Activated naive CD8-positive, alpha-beta T cell treated with anti-CD3 and anti-CD28 coated beads for 36 hours (primary cell): ENCODE data around the gene VIPR2. TPM values are rescaled to one million over a fixed set of nuclear protein-coding genes. Genes with fewer than 3 reads are reported as not detected.

Experiments
- DNase-seq: peaks from one replicate; pipeline ENCODE4 v3.0.0; 2021
- H3K27ac Mint-ChIP-seq: one replicate; pipeline ENCODE4 v1.8.0; 2022; ENCODE audit warnings: mild to moderate bottlenecking, moderate library complexity, mixed read lengths
- H3K27me3 Mint-ChIP-seq: one replicate; pipeline ENCODE4 v1.8.0; 2022; ENCODE audit warnings: mild to moderate bottlenecking, mixed read lengths
- H3K36me3 Mint-ChIP-seq: one replicate; pipeline ENCODE4 v1.8.0; 2021; ENCODE audit warnings: mild to moderate bottlenecking, mixed read lengths
- H3K4me1 Mint-ChIP-seq: one replicate; pipeline ENCODE4 v1.8.0; 2021; ENCODE audit warnings: mixed read lengths
- H3K4me3 Mint-ChIP-seq: one replicate; pipeline ENCODE4 v1.8.0; 2022; ENCODE audit warnings: mild to moderate bottlenecking, moderate library complexity, mixed read lengths
- H3K9me3 Mint-ChIP-seq: one replicate; pipeline ENCODE4 v1.8.0; 2022; ENCODE audit warnings: mixed read lengths
- total RNA-seq, 2 experiments: library from RNA; stranded (reverse); gene quantifications; one replicate each; pipeline ENCODE4 v1.2.3, GENCODE V29; 2021

The VIPR2 gene
- total RNA-seq, 2 experiments from 2014 or later = not detected

DNA sequence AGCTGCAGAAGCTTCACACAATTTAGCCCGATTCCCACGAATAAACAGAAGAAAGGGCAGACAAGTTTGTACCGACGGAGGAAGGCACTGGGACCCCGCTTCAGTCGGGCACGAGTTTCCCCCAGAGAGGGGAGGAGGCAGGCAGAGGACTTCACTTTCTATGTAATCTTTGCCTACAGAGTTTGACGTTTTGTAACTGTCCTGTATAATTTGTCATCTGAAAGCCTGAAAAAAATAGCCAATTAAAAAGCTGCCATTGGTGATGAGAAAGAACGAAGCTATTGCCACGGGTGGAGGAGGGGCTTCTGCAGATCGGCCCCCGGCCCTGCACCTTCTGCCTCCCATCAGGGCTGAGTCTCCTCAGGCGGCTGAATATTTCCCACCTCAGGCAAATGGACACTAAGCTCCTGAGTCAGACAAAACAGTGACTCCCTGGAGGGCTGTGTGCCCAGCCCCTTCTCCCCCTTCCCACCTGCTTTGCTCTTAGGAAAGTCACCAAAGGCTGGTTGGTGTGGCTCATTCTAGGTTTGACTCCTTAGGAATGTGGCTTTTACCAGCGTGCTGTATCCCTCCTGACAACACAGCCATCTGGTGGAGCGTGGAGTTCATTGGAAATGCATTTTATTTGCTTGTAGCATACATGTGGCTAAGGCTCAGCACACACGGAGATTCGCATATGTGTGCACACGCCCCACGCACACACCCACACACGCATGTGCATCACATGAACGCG, 117.4 kb downstream of the VIPR2 start:
- Mint-ChIP-seq H3K27me3 (peaks cover 65% of the 10 kb centered on the region), H3K27ac (peak overlapping the region; percentile 57), H3K4me1 (peaks cover 15% of the 10 kb centered on the region), H3K9me3 (peaks cover 1% of the 10 kb centered on the region), H3K36me3 (no peaks in the 10 kb centered on the region), H3K4me3 (no peak overlapping the region)
- no peak for DNase-seq

DNA sequence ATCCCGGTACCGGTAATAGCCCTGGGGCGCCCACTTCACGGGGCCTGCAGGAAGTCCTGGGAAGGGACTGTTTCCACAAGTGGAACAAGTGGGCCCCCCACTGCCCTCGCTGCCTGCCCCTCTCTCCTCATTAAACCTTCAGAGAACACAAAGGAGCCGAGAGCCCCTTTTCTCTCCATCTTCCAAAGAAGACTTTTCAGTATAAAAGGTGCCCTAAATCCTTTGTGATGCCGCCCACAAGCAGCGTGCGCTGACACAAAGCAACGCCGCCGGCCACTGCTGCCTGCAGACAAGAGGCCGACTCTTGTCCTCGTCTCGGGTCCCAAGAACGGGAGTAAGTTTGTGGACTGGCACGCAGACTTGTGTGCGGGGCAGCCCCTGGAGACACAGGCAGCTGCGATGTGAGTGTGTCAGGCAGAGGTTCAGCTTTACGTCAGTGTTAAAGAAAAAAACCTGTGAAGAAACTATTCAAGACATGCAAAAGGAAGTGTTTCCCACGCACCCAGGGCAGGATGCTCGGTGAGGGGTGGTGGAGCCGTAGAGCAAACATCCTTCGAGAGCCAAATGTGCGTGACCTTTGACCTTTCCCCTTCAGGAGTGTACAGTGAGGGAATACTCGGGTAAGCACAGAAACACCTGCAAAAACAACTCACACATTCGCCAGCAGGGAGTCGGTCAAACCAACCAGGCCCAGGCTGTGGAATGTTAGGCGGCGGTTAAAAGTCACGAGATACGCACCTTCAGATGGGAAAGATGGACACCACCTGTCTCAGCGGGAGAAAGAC, 118.2 kb downstream of the VIPR2 start:
- Mint-ChIP-seq H3K4me3 (no peak overlapping the region), H3K27me3 (peaks cover 57% of the 10 kb centered on the region), H3K4me1 (peaks cover 15% of the 10 kb centered on the region), H3K36me3 (no peaks in the 10 kb centered on the region), H3K27ac (peak overlapping the region; percentile 57), H3K9me3 (peaks cover 3% of the 10 kb centered on the region)
- peak; percentile 20 for DNase-seq

DNA sequence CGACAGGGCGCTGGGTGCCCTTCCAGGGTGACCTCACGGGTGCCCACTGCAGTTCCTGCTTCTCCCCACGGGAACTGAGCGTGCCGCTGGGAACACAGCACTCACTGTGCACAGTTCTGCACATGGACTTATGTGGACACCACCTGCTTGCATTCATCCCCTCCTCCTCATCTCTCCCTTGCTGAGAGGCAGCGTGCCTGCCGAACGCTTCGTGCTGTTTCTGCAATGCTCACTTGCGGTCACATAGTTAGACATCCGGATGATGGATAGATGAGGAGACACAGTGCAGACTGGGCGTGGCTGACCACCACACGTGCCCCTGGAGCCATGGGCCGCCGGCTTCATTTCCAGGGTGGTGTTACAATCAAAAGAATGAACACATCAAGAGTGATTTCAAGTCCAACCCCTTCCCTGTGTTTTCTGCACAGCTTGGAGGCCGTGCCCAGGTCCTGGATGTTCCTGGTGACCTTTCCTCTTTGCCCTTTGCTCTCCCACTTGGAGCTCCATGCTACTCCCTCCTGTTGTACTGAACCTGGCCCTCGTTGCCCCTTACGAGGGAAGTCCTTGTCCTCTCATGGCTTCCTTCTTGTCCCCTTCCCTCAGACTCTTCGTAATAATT, 119.4 kb downstream of the VIPR2 start:
- no peak for DNase-seq
- H3K36me3 Mint-ChIP-seq = peaks cover under 1% of the 10 kb centered on the region
- peaks cover 14% of the 10 kb centered on the region for H3K4me1 Mint-ChIP-seq
- H3K9me3 Mint-ChIP-seq = peaks cover 5% of the 10 kb centered on the region
- H3K27ac Mint-ChIP-seq = no peak overlapping the region
- no peak overlapping the region for H3K4me3 Mint-ChIP-seq
- peaks cover 47% of the 10 kb centered on the region for H3K27me3 Mint-ChIP-seq

DNA sequence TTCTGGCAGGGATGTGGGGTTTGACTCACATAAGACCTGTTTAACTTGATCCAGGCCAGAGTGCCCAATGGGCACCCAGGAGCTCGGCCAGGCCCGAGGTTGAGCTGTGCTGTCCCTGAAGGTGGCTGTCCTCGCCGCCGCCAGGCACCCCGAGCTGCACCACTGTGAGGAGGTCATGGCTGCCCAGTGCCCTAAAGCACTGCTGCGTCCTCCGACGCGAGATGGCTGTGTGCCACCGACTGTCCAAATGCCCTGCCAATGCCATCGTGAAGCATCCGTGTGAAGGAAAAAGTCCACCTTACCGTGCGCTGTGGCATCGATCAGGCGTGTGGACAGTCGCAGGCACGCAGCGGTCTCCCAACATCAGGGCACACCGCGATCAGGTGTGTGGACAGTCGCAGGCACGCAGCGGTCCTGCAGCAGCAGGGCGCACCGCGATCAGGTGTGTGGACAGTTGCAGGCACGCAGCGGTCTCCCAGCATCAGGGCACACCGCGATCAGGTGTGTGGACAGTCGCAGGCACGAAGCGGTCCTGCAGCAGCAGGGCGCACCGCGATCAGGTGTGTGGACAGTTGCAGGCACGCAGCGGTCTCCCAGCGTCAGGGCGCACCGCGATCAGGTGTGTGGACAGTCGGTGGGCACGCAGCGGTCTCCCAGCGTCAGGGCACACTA, 120.3 kb downstream of the VIPR2 start:
- Mint-ChIP-seq H3K27me3 (peaks cover 42% of the 10 kb centered on the region), H3K27ac (no peak overlapping the region), H3K4me1 (peaks cover 14% of the 10 kb centered on the region), H3K4me3 (no peak overlapping the region), H3K36me3 (peaks cover 2% of the 10 kb centered on the region), H3K9me3 (peaks cover 6% of the 10 kb centered on the region)
- DNase-seq = no peak

DNA sequence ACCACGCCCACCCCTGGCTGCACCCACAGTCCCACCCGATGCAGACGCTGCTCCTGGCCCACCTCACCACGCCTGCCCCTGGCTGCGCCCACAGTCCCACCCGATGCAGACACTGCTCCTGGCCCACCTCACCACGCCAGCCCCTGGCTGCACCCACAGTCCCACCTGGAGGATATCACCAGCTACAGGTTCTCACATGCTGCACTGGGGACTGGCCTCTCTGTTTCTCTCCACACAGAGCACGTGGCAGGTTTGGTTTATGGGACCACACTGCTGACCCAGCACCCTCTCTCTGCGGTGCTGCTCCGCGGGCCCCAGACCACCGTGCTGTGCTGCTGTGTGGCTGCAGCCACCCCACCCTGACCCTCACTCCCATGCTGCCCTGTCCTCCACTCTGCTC, 120.9 kb downstream of the VIPR2 start:
- peaks cover 18% of the 10 kb centered on the region for H3K4me1 Mint-ChIP-seq
- no peak overlapping the region for H3K27ac Mint-ChIP-seq
- peaks cover 2% of the 10 kb centered on the region for H3K36me3 Mint-ChIP-seq
- H3K4me3 Mint-ChIP-seq = no peak overlapping the region
- H3K9me3 Mint-ChIP-seq = peaks cover 6% of the 10 kb centered on the region
- H3K27me3 Mint-ChIP-seq = peaks cover 38% of the 10 kb centered on the region
- no peak for DNase-seq

DNA sequence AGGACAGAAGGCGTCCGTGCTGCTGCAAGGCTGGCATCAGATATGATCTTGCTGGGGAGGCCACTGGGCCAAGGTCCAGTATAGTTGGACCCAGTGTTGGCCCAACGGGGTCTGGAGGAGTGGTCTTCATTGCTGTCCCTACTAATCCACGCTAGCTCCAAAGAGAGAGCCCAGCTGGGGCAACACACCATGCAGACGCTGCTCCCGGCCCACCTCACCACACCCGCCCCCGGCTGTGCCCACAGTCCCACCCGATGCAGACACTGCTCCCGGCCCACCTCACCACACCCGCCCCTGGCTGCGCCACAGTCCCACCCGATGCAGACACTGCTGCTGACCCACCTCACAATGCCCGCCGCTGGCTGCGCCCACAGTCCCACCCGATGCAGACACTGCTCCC, 121.5 kb downstream of the VIPR2 start:
- no peak for DNase-seq
- no peak overlapping the region for H3K4me3 Mint-ChIP-seq

DNA sequence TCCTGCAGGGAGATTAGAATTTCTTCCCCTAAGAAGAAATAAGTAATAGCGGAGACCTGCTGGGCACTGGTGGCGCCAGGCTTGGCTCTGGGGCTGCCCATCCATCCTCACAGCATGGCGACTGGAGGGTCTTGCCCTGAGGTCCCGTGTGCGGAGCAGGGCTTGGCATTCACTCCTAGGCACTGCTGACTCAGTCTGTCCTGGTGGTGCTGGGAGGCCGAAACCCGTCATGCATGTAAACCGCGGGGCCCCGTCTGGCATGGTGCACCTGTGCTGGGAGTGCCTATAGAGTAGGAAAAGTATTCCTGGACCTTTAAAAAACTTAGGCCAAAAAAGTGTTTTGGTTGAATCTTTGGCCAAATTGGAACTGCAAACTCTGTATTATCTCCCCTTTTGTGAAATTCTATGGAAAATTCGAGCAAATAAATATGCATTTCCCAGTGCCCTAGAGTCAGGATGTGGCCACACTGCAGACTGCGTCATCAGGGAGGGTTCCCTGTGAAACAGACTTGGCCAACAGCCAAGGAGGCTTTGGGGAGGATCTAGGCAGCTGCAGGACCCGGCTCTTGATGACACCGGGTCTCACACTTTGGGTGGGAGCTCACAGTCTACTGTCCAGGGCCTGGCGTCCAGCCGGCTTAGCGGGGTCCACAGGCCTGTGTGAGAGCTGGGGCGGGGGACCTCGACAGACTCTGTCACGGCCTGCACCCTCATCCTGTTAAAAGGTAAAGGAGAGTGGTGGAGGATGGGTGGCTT, 122.3 kb downstream of the VIPR2 start:
- H3K27ac Mint-ChIP-seq = no peak overlapping the region
- no peak for DNase-seq
- peaks cover 2% of the 10 kb centered on the region for H3K36me3 Mint-ChIP-seq
- no peak overlapping the region for H3K4me3 Mint-ChIP-seq
- peaks cover 23% of the 10 kb centered on the region for H3K4me1 Mint-ChIP-seq
- peaks cover 32% of the 10 kb centered on the region for H3K27me3 Mint-ChIP-seq
- H3K9me3 Mint-ChIP-seq = peaks cover 6% of the 10 kb centered on the region

More for the DNA sequence above, 121.5 kb downstream of the VIPR2 start:
- peaks cover 37% of the 10 kb centered on the region for H3K27me3 Mint-ChIP-seq
- peaks cover 18% of the 10 kb centered on the region for H3K4me1 Mint-ChIP-seq
- H3K36me3 Mint-ChIP-seq = peaks cover 2% of the 10 kb centered on the region
- no peak overlapping the region for H3K27ac Mint-ChIP-seq
- peaks cover 6% of the 10 kb centered on the region for H3K9me3 Mint-ChIP-seq

DNA sequence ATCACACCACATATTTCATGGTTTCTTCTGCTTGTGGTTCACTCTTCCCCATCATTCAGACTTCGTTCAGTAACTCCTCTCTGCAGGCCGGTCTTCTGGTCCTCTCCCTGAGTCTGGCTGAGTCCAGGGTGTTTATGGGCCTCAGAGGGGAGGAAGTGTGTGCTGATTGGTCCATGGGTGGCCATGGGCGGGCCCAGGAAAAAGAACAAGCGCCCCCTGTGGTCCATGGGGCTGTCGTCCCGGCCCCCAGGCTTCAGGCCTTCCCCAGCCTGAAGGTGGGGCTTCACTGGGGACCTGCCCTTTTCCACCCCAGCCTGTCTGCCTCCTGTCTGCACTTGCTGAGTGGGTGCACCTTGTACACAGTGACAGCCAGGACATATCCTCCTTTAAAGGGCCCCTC, 123.7 kb downstream of the VIPR2 start:
- H3K27ac Mint-ChIP-seq = no peak overlapping the region

DNA sequence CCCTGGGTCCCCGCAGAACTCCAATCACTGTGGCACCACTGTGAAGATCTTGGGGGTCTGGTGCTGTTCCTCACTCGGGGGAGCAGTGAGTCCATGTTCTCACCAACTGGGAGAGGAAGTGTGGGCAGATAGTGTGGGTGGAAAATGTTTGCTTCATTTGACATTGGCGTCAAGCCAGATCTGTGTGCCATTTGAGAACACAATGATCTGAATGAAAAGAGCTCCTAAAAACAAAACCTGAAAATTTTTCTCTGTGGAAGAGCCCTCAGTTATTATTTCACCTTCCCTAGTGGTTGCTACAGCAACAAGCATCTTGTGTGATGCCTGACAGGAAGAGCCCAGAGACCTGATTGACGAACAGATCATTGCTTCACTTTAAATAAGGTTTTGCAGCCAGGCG, 125.6 kb downstream of the VIPR2 start:
- Mint-ChIP-seq H3K36me3 (peaks cover 2% of the 10 kb centered on the region), H3K27me3 (peaks cover 12% of the 10 kb centered on the region), H3K27ac (no peak overlapping the region), H3K9me3 (peaks cover 6% of the 10 kb centered on the region), H3K4me1 (peaks cover 18% of the 10 kb centered on the region), H3K4me3 (no peak overlapping the region)
- no peak for DNase-seq

More for the DNA sequence above, 123.7 kb downstream of the VIPR2 start:
- Mint-ChIP-seq H3K4me3 (no peak overlapping the region), H3K27me3 (peaks cover 24% of the 10 kb centered on the region), H3K36me3 (peaks cover 2% of the 10 kb centered on the region), H3K9me3 (peaks cover 6% of the 10 kb centered on the region), H3K4me1 (peaks cover 18% of the 10 kb centered on the region)
- no peak for DNase-seq

DNA sequence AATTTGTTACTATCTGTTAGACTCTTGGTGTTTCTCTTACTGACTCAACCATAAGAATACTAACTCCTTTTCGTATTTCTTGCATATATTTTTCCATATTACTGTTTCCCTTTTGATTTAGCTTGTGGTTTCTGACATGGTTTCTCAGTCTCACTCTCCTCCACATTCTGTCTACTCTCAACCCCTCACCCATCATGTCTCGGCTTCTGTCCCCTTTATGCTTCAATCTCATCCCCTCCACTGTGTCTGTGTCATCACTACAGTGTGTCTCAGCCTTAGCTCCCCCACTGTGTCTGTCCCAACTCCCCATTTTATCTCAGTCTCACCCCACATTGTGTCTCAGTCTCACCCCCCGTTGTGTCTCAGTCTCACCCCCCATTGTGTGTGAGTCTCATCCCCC, 126.9 kb downstream of the VIPR2 start:
- no peak overlapping the region for H3K4me3 Mint-ChIP-seq
- peaks cover under 1% of the 10 kb centered on the region for H3K27me3 Mint-ChIP-seq
- H3K4me1 Mint-ChIP-seq = peaks cover 15% of the 10 kb centered on the region
- H3K27ac Mint-ChIP-seq = peak overlapping the region; percentile 2
- DNase-seq = peak; percentile 31
- H3K36me3 Mint-ChIP-seq = peaks cover 2% of the 10 kb centered on the region
- peaks cover 6% of the 10 kb centered on the region for H3K9me3 Mint-ChIP-seq

DNA sequence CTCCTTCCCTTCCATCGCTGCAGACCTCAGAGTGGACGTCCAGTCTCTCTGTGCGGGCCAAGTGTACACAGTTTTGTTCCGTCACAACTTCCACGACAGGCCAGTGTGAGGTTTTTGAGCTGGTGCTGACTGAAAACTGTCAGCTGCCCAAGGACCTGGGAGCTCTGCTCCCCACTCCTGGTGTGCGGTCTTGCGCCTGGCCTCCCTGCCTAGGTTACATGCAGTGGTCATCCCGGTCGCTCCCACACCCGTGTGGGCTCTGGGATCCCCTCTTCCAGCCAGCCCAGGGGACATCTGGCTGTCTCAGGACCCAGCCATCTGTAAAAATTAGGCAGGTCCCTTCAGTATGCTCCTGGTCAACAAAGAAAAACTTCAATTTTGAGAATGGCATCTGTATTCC, 127.5 kb downstream of the VIPR2 start:
- peaks cover 5% of the 10 kb centered on the region for H3K9me3 Mint-ChIP-seq
- H3K27ac Mint-ChIP-seq = no peak overlapping the region
- no peak overlapping the region for H3K4me3 Mint-ChIP-seq
- peaks cover 2% of the 10 kb centered on the region for H3K36me3 Mint-ChIP-seq
- no peak for DNase-seq
- H3K4me1 Mint-ChIP-seq = peaks cover 13% of the 10 kb centered on the region
- no peaks in the 10 kb centered on the region for H3K27me3 Mint-ChIP-seq

DNA sequence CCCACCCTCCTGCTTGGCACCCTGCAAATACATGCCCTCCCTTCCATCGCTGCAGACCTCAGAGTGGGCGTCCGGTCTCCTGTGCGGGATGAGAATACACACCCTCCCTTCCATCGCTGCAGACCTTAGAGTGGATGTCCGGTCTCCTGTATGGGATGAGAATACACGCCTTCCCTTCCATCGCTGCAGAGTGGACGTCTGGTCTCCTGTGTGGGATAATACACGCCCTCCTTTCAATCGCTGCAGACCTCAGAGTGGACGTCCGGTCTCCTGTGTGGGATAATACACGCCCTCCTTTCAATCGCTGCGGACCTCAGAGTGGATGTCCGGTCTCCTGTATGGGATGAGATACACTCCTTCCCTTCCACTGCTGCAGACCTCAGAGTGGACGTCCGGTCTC, 128.1 kb downstream of the VIPR2 start:
- Mint-ChIP-seq H3K9me3 (peaks cover 3% of the 10 kb centered on the region), H3K4me3 (no peak overlapping the region), H3K4me1 (peaks cover 13% of the 10 kb centered on the region), H3K27me3 (no peaks in the 10 kb centered on the region), H3K36me3 (peaks cover 2% of the 10 kb centered on the region), H3K27ac (no peak overlapping the region)
- no peak for DNase-seq

DNA sequence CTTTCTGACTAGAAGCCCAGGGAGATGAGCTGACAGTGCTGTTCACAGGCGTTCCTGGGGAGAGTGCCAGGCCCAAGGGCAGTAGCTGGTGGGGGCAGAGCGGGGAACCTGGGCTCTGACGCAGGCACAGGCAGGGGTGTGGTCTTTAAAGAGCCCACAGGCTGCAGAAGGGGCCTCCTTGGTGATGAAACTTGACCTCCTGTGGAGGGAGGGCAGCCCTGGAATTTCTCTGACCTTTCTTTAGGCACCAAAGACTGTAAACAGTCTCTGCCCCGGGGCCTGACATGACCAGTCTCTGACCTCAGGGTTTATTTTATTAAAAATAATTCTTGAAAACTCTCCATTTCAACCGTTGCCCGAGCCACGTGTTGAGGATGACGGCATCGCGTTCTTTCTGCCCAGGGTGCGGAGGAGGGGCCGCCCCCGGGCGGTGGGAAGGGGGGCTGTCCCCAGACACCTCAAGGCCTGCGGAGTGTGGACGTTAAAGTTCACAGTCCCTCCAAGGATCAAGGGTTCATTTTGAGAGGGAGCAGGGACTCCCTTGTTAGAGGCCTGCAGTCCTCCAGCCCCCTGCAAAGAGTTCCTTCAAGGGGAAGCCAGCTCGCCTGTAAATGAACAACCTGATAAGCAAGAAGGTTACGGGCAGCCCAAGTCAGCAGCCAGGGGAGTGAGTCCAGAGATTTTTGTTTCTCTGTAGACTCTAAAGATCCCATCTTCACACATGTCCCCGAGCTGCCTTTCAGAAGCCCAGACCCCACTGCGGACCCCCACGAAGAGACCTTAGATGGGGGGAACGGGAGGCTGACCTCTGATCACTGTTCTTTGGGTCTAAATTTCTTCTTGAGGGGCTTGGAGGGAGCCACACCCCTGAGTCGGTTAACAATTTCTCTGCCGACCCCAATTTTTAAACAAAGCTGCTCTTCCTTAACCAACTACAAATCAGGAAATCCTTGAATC, 128.9 kb downstream of the VIPR2 start:
- Mint-ChIP-seq H3K9me3 (peaks cover 3% of the 10 kb centered on the region), H3K4me1 (peaks cover 13% of the 10 kb centered on the region), H3K36me3 (peaks cover 2% of the 10 kb centered on the region), H3K4me3 (no peak overlapping the region), H3K27ac (no peak overlapping the region), H3K27me3 (no peaks in the 10 kb centered on the region)
- DNase-seq = no peak
